ENCODE results near the gene LAP3.
"Not testable (repeated sequence)": the region's sequence is repeated elsewhere in the genome, so short reads cannot be mapped to it uniquely, and the experiment has no call there.

LAP3 gene

GRCh38 chr4:17576932-17577664, at the start of gene LAP3:
TSS of gene LAP3 (plus strand) at chr4:17577198. CDS start at chr4:17577466, 268 bp downstream.
- DNase-seq (ENCODE audit: low spot score), result peak; percentile 98

GRCh38 chr4:17528551-17529165, 48.3 kb upstream of the LAP3 start:
- DNase-seq (ENCODE audit: low spot score), result no peak

- DNase-seq (ENCODE audit: low spot score), result no peak
Observed at GRCh38 chr4:17531538-17532285, 45.3 kb upstream of the LAP3 start.

DNA sequence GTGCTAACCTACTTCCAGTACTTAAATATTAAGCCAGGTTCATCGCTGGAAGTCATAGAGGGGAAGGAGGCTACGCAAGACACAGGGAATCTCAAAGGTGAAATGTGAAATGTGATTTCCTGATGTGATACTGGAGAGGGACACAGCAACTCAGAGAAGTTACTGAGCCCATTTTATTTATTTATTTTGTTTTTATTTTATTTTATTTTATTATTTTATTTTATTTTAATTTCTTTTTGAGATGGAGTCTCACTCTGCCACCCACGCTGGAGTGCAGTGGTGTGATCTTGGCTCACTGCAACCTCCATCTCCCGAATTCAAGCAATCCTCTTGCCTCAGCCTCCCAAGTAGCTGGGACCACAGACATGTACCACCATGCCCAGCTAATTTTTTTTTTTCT, 42.3 kb upstream of the LAP3 start:
- DNase-seq (ENCODE audit: low spot score), result no peak

GRCh38 chr4:17535242-17535641, 41.8 kb upstream of the LAP3 start:
- no peak for DNase-seq (ENCODE audit: low spot score)

GRCh38 chr4:17535906-17536305, 41.1 kb upstream of the LAP3 start:
- no peak for DNase-seq (ENCODE audit: low spot score)

DNA sequence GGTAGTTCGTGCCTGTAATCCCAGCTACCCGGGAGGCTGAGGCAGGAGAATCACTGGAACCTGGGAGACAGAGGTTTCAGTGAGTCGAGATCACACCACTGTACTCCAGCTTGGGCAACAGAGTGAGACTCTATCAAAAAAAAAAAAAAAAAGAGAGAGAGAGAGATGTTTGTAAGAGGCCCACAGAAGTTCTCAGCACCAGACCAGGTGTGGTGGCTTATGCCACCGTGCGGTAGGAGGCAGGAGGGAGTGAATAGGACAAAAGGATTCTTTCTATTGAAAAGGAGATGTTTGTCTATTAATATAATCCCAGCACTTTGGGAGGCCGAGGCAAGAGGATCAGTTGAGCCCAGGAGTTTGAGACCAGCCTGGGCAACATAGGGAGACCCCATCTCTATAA, 39.9 kb upstream of the LAP3 start:
- not testable (repeated sequence) for DNase-seq (ENCODE audit: low spot score)

GRCh38 chr4:17544205-17544604, 32.8 kb upstream of the LAP3 start:
- DNase-seq (ENCODE audit: low spot score), result no peak

DNA sequence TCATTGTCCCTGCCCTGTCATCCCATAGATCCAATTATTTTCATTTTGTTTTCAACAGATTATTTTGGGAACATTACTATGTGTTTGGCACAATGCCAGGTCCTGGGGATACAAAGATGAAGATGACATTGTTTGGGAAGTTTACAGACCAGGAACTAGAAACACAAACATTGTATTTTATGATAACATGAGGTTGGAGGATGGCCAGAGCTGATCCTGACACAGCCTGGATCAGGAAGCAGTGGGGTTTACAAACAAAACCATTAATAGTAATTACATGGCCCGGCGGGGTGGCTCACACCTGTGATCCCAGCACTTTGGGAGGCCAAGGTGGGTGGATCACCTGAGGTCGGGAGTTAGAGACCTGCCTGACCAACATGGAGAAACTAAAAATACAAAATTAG, 32.2 kb upstream of the LAP3 start:
- DNase-seq (ENCODE audit: low spot score), result no peak

GRCh38 chr4:17545374-17546140, 31.4 kb upstream of the LAP3 start:
- no peak for DNase-seq (ENCODE audit: low spot score)

DNA sequence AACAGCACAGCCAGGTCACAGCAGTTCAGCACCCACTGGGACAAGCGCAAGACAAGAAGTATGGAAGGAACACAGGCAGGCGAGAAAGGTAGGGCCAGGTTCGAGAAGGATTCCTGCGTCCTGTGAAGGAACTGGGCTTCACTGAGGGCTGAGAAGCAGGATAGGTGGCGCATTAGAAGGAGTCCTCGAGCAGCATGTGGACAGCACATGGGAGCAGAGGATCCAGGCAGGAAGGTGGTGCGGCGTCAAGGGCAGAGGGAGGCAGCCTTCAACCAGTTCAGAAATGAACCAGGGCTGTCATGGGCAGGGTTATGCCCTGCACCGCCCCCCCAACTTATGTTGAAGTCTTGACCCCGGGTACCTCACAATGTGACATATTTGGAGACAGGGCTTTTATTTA, 30.8 kb upstream of the LAP3 start:
- DNase-seq (ENCODE audit: low spot score), result no peak

- DNase-seq (ENCODE audit: low spot score), result no peak
Observed at GRCh38 chr4:17546678-17547077, 30.3 kb upstream of the LAP3 start.

GRCh38 chr4:17550549-17550948, 26.4 kb upstream of the LAP3 start:
- DNase-seq (ENCODE audit: low spot score), result no peak

DNA sequence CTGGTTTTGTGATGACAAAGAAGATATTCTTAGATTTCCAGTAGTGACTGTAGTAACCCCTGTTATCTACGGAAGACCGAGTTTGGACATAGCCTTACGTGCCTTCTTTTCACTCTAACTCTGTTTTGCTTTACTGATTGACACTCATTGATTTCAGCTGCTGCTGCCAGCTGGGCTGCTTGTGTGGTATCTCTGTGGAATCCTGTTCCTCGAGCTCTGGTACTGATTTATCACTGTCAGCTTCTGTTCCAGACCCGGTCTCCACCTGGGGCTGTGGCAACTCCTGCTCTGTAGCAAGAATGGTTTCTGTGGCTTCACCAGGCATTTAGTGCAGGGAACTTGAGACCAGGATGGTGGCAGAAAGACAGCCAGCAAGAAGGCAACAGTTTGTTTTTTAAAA, 24.6 kb upstream of the LAP3 start:
- no peak for DNase-seq (ENCODE audit: low spot score)

DNA sequence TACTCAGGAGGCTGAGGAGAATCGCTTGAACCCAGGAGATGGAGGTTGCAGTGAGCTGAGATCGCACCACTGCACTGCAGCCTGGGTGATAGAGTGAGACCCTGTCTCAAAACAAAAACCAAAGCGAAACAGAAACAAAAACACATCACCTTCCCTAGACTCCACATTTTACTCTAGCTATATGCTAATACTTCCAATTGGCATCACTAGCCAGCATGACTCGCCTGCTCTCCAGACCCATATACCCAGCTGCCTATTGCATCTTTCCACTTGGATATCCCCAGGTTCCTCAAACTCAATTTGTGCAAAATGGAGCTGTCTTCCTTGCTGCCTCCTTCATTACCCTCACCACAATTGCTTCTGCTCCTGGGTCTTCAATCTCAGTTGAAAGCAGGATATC, 22.4 kb upstream of the LAP3 start:
- DNase-seq (ENCODE audit: low spot score), result no peak

DNA sequence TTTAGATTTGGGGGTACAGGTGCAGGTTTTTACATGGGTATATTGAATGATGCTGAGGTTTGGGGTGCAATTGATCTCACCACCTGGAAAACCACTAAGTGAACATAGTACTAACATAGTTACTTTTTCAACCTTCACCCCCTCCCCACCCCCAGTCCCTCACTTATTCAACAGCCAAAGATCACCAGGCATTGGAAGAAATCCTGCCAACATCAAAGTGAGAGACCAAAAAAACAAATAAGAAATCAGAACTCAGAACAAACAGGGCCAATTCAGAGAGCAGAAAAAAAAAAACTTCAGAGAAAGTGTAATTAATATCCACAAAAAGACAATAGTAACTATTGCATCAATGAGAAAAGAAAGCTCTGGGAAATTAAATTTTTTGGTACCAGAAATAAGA, 20.5 kb upstream of the LAP3 start:
- DNase-seq (ENCODE audit: low spot score), result no peak

DNA sequence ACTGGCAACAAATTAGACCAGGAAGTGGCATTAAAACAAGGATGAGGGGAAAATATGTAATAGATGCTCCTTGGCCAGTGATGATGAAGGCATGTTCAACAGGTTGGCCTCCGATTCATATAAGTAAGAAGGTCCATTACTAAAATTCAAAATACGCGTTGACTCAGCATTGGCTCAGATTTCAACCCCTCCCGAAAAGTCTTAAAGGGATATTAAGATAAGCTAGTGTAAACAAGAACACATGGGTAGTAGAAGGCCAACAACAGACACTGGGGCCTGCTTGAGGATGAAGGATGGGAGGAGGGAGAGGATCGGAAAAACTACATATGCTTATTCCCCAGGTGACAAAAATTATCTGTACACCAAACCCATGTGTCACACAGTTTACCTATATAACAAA, 19.1 kb upstream of the LAP3 start:
- DNase-seq (ENCODE audit: low spot score), result no peak

DNA sequence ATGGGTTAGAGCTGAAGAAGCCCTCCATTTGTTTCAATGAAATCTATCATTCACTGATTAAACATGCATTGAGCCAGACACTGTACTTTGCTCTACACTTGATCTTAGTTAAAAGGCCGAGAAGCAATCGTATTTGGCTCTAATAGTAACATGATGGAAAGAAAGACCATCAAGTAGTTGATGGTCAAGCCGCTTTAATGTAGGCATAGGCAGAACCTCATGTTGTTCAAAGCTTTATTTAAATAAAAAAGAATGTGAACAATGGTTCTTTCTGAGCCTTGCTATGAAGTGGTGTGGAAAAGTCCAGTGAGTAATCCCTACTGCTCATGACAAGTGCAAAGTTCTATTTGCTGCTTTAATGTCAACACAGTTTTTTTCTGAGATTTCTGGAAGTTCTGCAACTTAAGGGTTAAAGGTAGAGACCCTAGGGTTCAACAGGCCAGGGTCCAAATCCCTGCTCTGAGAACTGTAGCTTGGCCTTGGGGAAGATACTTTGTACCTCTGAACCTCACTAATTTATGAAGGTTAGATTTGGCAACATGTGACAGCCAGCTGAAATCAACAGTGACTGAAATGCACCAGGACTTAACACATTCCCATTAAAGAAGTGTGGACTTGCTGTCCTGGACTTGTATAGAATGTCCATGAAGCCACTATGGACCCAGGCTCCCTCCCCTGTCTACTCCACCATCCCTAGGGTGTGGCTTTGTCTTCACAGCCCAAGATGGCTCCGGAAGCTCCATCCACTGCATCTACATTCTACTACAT, 17.9 kb upstream of the LAP3 start:
- DNase-seq (ENCODE audit: low spot score), result no peak

GRCh38 chr4:17559709-17560048, 17.3 kb upstream of the LAP3 start:
- no peak for DNase-seq (ENCODE audit: low spot score)

- no peak for DNase-seq (ENCODE audit: low spot score)
Observed at GRCh38 chr4:17560065-17560673, 16.8 kb upstream of the LAP3 start.

DNA sequence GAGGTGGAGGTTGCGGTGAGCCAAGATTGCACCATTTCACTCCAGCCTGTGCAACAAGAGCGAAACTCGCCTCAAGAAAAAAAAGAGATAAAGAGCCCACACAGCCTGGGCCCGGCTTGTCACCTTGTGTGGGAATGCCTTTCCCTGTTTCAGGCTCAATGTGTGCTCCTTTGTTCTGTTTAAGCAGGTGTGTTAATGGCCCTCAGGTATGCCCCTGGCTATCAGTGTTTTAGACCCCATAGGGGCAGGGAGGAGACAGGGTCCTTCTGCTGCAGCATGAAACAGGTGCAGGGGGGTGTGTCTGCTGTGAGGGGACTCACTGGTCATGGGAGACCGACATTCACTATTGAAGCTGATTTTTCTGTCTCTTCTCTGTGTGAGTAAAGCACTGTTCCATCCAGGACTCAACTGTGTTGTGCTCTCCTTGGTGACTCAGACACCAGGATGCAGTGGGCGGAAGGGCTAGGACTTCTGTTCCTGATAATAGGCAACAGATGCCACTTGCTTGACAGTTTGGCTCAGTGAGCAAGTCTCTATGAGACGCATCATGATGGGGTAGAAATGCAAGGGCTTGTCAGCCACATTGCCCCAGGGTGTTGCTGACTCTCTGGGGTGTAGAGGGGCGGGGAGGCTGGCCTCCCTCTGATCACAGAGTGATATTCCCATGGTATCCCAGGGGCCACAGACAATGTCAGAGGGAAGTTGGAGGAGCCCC, 15.6 kb upstream of the LAP3 start:
- no peak for DNase-seq (ENCODE audit: low spot score)

All from ecto neural progenitor cell (in vitro differentiated cells).